ENCODE results near the gene KRTAP15-1.

Gene KRTAP15-1

GRCh38 chr21:30439975-30440374 is at the start of gene KRTAP15-1:
KRTAP15-1 (plus strand) TSS chr21:30440275; CDS start chr21:30440328, 53 bp downstream.
- no peak within 1 kb of the TSS for H3K4me3 ChIP-seq (ENCODE audit: low read depth, low read length)

- H3K4me3 ChIP-seq (ENCODE audit: low read depth, low read length) = no peak overlapping the region
Observed at GRCh38 chr21:30391492-30392025, 48.5 kb upstream of the KRTAP15-1 start.

- H3K4me3 ChIP-seq (ENCODE audit: low read depth, low read length) = no peak within 1 kb of the TSS
Observed at GRCh38 chr21:30395731-30396130, 44.3 kb upstream of the KRTAP15-1 start, which contains the start of gene KRTAP13-1. KRTAP13-1 (plus strand) TSS chr21:30396031; CDS start chr21:30396087, 56 bp downstream.

GRCh38 chr21:30408782-30409494 is 31.1 kb upstream of the KRTAP15-1 start:
- H3K4me3 ChIP-seq (ENCODE audit: low read depth, low read length) = no peak overlapping the region

- no peak overlapping the region for H3K4me3 ChIP-seq (ENCODE audit: low read depth, low read length)
Observed at GRCh38 chr21:30415993-30416392, 24.1 kb upstream of the KRTAP15-1 start.

GRCh38 chr21:30425826-30426225 is 14.2 kb upstream of the KRTAP15-1 start, which contains the start of gene KRTAP13-3:
KRTAP13-3 (minus strand) TSS chr21:30425926; CDS start chr21:30425912, 14 bp downstream.
- no peak within 1 kb of the TSS for H3K4me3 ChIP-seq (ENCODE audit: low read depth, low read length)

GRCh38 chr21:30426731-30427130 is 13.3 kb upstream of the KRTAP15-1 start:
- H3K4me3 ChIP-seq (ENCODE audit: low read depth, low read length) = no peak overlapping the region

GRCh38 chr21:30430170-30430655 is 9.9 kb upstream of the KRTAP15-1 start, which contains the start of gene KRTAP13-4:
KRTAP13-4 (plus strand) TSS chr21:30430220; CDS start chr21:30430276, 56 bp downstream.
- H3K4me3 ChIP-seq (ENCODE audit: low read depth, low read length) = no peak within 1 kb of the TSS

- H3K4me3 ChIP-seq (ENCODE audit: low read depth, low read length) = no peak overlapping the region
Observed at GRCh38 chr21:30434033-30434631, 5.9 kb upstream of the KRTAP15-1 start.

GRCh38 chr21:30437010-30437565 is 3.0 kb upstream of the KRTAP15-1 start:
- no peak overlapping the region for H3K4me3 ChIP-seq (ENCODE audit: low read depth, low read length)

- H3K4me3 ChIP-seq (ENCODE audit: low read depth, low read length) = no peak overlapping the region
Observed at GRCh38 chr21:30443226-30443625, 3.2 kb downstream of the KRTAP15-1 start.

GRCh38 chr21:30444204-30444603 is 4.1 kb downstream of the KRTAP15-1 start:
- H3K4me3 ChIP-seq (ENCODE audit: low read depth, low read length) = no peak overlapping the region

- no peak overlapping the region for H3K4me3 ChIP-seq (ENCODE audit: low read depth, low read length)
Observed at GRCh38 chr21:30447056-30447455, 7.0 kb downstream of the KRTAP15-1 start.

GRCh38 chr21:30448514-30448913 is 8.4 kb downstream of the KRTAP15-1 start:
- no peak overlapping the region for H3K4me3 ChIP-seq (ENCODE audit: low read depth, low read length)

- no peak overlapping the region for H3K4me3 ChIP-seq (ENCODE audit: low read depth, low read length)
Observed at GRCh38 chr21:30463713-30464112, 23.6 kb downstream of the KRTAP15-1 start.

GRCh38 chr21:30468900-30469714 is 29.0 kb downstream of the KRTAP15-1 start:
- no peak overlapping the region for H3K4me3 ChIP-seq (ENCODE audit: low read depth, low read length)

GRCh38 chr21:30478004-30478403 is 37.9 kb downstream of the KRTAP15-1 start:
- no peak overlapping the region for H3K4me3 ChIP-seq (ENCODE audit: low read depth, low read length)

GRCh38 chr21:30479259-30479658 is 39.2 kb downstream of the KRTAP15-1 start:
- no peak overlapping the region for H3K4me3 ChIP-seq (ENCODE audit: low read depth, low read length)

- H3K4me3 ChIP-seq (ENCODE audit: low read depth, low read length) = no peak within 1 kb of the TSS
Observed at GRCh38 chr21:30480145-30480544, 40.1 kb downstream of the KRTAP15-1 start, which contains the start of gene KRTAP19-1. KRTAP19-1 (minus strand) TSS chr21:30480367; CDS start chr21:30480317, 50 bp downstream.

- no peak overlapping the region for H3K4me3 ChIP-seq (ENCODE audit: low read depth, low read length)
Observed at GRCh38 chr21:30482130-30482529, 42.1 kb downstream of the KRTAP15-1 start.

Measured in iPS-11a (cell line).